Measurements from ENCODE around the gene LIPE.

LIPE gene

DNA sequence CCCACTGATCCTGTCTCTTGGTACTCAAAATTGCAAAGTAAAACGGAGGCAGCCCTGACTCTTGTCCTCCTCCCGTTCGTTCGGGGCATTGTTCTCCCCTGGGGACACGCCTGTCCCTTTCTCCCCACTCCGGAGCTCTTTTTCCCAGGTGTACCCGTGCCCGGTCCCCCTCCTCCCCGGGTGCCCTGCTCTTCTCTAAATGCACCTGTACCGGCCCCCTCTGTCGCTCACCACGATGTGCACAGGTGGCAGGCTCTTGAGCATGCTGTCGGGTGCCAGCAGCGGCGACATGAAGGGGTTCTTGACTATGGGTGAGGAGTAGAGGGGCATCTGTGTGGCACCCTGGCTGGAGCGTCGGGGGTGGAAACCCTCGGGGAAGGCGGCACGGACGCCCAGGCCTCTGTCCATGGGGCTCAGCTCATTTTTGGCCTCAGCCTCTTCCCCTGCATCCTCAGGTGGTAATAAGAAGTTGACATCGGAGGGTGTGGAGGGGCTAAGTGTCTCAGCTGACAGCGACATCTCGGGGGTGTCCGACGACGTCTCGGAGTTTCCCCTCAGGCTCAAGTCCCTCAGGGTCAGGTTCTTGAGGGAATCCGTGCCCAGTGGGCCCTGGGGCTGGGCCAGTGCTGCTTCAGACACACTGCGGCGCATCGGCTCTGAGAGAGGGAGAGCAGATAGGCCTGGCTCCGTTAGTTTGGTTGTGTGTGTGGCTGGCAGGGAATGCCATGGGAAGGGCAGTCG, 24.6 kb downstream of the LIPE start:
- Histone ChIP-seq H3K4me1 (ENCODE audit: insufficient read depth, low read length, poor library complexity, severe bottlenecking) (peaks cover 12% of the 10 kb centered on the region), H3K4me2 (ENCODE audit: low read depth, low read length, poor library complexity, severe bottlenecking) (peak overlapping the region; percentile 89), H3K27me3 (ENCODE audit: insufficient read depth, low read length, poor library complexity, severe bottlenecking) (no peaks in the 10 kb centered on the region), H3F3A (ENCODE audit: low read depth) (no peaks in the 10 kb centered on the region), H3K9me3 (ENCODE audit: insufficient read depth, low read depth, low read length) (no peaks in the 10 kb centered on the region), H2AFZ (ENCODE audit: low read length) (no peak overlapping the region), H3K9ac (ENCODE audit: low read depth, low read length, poor library complexity, severe bottlenecking) (peak overlapping the region; percentile 76), H4K20me1 (ENCODE audit: insufficient read depth, low read length, poor library complexity, severe bottlenecking) (no peaks in the 10 kb centered on the region), H3K9me2 (replicated peaks; ENCODE audit: low read depth, low read length) (no peaks in the 10 kb centered on the region), H3K79me2 (ENCODE audit: insufficient read depth, low read length) (peaks cover 10% of the 10 kb centered on the region; the same call in 1 of the 2 replicates), H3K36me3 (ENCODE audit: insufficient read depth, low read length) (no peaks in the 10 kb centered on the region; the same call in 1 of the 2 replicates), H3K4me3 (ENCODE audit: low read length, poor library complexity, severe bottlenecking) (peak overlapping the region; percentile 78)
- no peak for TF ChIP-seq EZH2phosphoT487 (IDR thresholded peaks at IDR 0.05; ENCODE audit: borderline replicate concordance)
- TF ChIP-seq, protein P1, sequence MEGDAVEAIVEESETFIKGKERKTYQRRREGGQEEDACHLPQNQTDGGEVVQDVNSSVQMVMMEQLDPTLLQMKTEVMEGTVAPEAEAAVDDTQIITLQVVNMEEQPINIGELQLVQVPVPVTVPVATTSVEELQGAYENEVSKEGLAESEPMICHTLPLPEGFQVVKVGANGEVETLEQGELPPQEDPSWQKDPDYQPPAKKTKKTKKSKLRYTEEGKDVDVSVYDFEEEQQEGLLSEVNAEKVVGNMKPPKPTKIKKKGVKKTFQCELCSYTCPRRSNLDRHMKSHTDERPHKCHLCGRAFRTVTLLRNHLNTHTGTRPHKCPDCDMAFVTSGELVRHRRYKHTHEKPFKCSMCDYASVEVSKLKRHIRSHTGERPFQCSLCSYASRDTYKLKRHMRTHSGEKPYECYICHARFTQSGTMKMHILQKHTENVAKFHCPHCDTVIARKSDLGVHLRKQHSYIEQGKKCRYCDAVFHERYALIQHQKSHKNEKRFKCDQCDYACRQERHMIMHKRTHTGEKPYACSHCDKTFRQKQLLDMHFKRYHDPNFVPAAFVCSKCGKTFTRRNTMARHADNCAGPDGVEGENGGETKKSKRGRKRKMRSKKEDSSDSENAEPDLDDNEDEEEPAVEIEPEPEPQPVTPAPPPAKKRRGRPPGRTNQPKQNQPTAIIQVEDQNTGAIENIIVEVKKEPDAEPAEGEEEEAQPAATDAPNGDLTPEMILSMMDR (conservative IDR thresholded peaks at IDR 0.05; ENCODE audit: low read length): no peak

DNA sequence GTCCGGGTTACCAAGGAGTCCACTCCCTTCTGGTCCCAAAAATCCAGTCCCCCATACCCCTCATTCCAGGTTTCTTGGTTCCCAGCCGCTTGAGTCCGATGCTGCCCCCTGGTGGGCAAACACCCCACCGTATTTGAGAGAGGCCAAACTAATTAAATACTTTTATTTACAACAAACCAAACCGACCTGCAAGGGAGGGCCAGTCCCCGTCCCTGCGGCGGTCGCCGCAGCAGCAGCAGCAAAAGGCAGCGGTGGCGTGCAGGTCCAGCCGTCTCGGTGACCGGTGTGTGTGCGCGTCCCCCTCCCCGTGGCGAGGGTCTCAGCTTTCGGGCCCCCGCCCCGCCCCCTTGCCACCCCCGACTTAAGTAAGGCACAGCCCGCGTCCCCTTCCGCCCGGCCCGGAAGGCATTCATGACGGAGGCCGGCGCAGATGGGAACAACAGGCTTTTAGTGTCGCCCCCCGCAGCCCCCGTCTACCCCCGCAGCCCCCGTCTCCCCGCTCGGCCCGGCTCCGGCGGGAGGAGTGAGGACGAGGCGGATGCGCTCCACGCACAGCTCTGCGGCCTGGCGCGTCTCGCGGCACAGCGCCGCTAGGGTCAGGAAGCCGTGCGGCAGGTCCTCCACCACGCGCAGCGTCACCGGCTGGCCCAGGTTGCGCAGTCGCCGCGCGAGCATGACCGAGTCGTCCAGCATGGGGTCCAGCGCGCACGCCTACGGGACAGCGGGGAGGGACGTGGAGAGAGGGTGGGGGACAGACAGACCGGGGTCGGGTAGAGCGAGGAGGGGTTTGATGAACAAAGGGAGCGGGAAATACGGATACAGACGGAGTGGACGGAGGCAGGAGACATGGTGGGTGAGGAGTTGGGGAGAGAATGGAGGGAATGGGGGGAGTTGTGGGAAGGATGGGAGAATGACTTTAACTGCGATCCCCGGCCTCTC, 25.6 kb downstream of the LIPE start:
- Histone ChIP-seq H3K4me3 (ENCODE audit: low read length, poor library complexity, severe bottlenecking) (peak overlapping the region; percentile 78), H3K36me3 (ENCODE audit: insufficient read depth, low read length) (no peaks in the 10 kb centered on the region; the same call in 1 of the 2 replicates), H3K4me2 (ENCODE audit: low read depth, low read length, poor library complexity, severe bottlenecking) (peak overlapping the region; percentile 89), H3K27me3 (ENCODE audit: insufficient read depth, low read length, poor library complexity, severe bottlenecking) (no peaks in the 10 kb centered on the region), H2AFZ (ENCODE audit: low read length) (peak overlapping the region; percentile 85), H3K9me2 (replicated peaks; ENCODE audit: low read depth, low read length) (no peaks in the 10 kb centered on the region), H3K4me1 (ENCODE audit: insufficient read depth, low read length, poor library complexity, severe bottlenecking) (peaks cover 16% of the 10 kb centered on the region), H3F3A (ENCODE audit: low read depth) (no peaks in the 10 kb centered on the region), H3K9me3 (ENCODE audit: insufficient read depth, low read depth, low read length) (no peaks in the 10 kb centered on the region), H3K79me2 (ENCODE audit: insufficient read depth, low read length) (peaks cover 15% of the 10 kb centered on the region; the same call in 1 of the 2 replicates), H4K20me1 (ENCODE audit: insufficient read depth, low read length, poor library complexity, severe bottlenecking) (no peaks in the 10 kb centered on the region), H3K9ac (ENCODE audit: low read depth, low read length, poor library complexity, severe bottlenecking) (peak overlapping the region; percentile 76)
- TF ChIP-seq, protein P1 (conservative IDR thresholded peaks at IDR 0.05; ENCODE audit: low read length): peak; percentile 85
- TF ChIP-seq EZH2phosphoT487 (IDR thresholded peaks at IDR 0.05; ENCODE audit: borderline replicate concordance): no peak

DNA sequence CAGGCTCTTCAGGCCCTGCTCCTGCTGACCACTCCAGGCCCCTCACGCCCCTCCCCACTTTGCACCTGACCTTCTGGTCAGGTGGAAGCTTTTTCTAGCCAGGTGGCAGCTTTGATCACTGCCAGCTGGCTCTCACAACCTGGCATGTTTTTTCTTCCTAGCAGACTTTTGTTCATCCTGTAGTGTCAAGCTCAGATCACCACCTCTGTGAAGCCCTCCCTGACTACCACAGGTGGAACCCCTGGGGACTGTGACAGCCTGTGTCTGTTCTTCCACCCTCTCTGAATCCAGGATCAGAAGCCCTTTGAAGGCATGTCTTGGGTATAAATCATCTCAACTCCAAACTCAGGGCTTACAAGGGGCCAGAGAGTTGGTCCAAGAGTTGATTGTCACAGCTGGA, 26.8 kb downstream of the LIPE start:
- H3K9me3 ChIP-seq (ENCODE audit: insufficient read depth, low read depth, low read length): no peaks in the 10 kb centered on the region
- peak overlapping the region; percentile 76 for H3K9ac ChIP-seq (ENCODE audit: low read depth, low read length, poor library complexity, severe bottlenecking)
- H3K27me3 ChIP-seq (ENCODE audit: insufficient read depth, low read length, poor library complexity, severe bottlenecking): no peaks in the 10 kb centered on the region
- peak overlapping the region; percentile 89 for H3K4me2 ChIP-seq (ENCODE audit: low read depth, low read length, poor library complexity, severe bottlenecking)
- no peak for TF ChIP-seq EZH2phosphoT487 (IDR thresholded peaks at IDR 0.05; ENCODE audit: borderline replicate concordance)
- TF ChIP-seq, protein P1 (conservative IDR thresholded peaks at IDR 0.05; ENCODE audit: low read length): no peak
- no peaks in the 10 kb centered on the region for H3F3A ChIP-seq (ENCODE audit: low read depth)
- H3K4me3 ChIP-seq (ENCODE audit: low read length, poor library complexity, severe bottlenecking): peak overlapping the region; percentile 78
- H3K79me2 ChIP-seq (ENCODE audit: insufficient read depth, low read length): peaks cover 15% of the 10 kb centered on the region; the same call in 1 of the 2 replicates
- H3K9me2 ChIP-seq (replicated peaks; ENCODE audit: low read depth, low read length): no peaks in the 10 kb centered on the region
- H3K4me1 ChIP-seq (ENCODE audit: insufficient read depth, low read length, poor library complexity, severe bottlenecking): peaks cover 22% of the 10 kb centered on the region
- no peaks in the 10 kb centered on the region for H4K20me1 ChIP-seq (ENCODE audit: insufficient read depth, low read length, poor library complexity, severe bottlenecking)
- no peaks in the 10 kb centered on the region; the same call in 1 of the 2 replicates for H3K36me3 ChIP-seq (ENCODE audit: insufficient read depth, low read length)
- no peak overlapping the region for H2AFZ ChIP-seq (ENCODE audit: low read length)
